GM21737 (cell line): ENCODE results near the gene USP6NL.

Experiments
- ATAC-seq: cut with Tn5 transposase; IDR thresholded peaks from one replicate; pipeline ENCODE4 v1.9.1; 2021; ENCODE audit warnings: mild to moderate bottlenecking, moderate library complexity; ENCODE audit not compliant: unreplicated experiment

Gene USP6NL

GRCh38 chr10:11594589-11595394 lies 16.7 kb downstream of the USP6NL start:
- ATAC-seq, result no peak

GRCh38 chr10:11593612-11594011 lies 17.8 kb downstream of the USP6NL start:
- no peak for ATAC-seq

- ATAC-seq, result no peak
These were observed 21.7 kb downstream of the USP6NL start for GRCh38 chr10:11589738-11590137.

DNA sequence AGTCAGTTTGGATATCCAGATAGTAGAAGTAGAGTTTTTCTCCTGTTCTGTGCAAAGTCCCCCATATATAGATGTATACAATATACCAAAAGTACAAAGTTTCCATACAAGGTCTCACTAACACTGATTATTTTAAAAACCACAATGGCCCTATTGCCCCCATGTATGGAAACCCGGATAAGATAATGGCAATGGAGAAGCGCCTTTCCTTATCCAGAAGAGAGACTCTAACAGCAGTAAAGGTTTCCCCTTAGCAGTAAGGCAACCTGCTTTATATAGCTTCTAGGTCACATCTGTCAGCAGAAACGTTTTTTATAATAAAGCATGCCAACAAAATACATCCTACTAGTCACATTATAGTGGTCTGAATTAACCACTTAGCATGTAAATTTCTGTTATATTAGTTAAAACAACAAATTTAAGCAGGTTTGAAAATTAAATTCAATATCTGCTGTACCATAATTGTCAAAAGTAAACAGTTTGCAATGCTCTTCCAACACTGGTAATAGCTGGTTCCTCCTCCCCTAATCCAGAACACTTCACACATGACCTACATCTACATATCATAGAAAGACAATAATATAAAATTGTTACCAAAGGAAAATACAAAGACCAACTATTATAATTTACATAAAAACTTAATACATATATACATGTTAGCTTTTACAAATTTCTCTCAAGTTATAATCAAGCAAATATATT lies 22.4 kb downstream of the USP6NL start:
- ATAC-seq, result no peak

DNA sequence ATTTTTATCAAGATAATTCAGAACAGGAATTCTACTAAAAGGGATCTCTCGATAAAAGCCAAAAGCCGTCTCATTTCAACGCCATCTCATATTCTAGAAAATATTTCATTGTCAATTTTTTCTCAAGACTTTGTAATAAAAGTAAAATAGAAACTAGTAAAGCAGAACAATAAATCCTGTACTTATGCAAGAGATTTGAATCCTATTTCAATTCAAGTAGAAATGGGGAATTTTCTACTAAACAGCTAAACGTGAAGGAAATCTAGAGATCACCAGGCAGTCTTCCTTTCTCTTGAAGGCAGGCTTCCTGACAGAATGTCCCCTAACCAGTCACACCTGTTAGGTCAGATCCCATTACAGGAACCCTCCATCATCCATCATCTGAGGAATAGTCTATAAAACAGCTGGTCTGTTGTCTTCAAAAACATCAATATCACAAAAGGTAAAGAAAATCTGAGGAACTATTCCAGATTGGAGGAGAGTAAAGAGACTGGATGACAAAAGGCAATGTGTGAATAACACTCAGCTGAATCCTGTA lies 23.7 kb downstream of the USP6NL start:
- no peak for ATAC-seq

GRCh38 chr10:11586170-11586569 lies 25.3 kb downstream of the USP6NL start:
- no peak for ATAC-seq

GRCh38 chr10:11581213-11581612 lies 30.2 kb downstream of the USP6NL start:
- no peak for ATAC-seq

DNA sequence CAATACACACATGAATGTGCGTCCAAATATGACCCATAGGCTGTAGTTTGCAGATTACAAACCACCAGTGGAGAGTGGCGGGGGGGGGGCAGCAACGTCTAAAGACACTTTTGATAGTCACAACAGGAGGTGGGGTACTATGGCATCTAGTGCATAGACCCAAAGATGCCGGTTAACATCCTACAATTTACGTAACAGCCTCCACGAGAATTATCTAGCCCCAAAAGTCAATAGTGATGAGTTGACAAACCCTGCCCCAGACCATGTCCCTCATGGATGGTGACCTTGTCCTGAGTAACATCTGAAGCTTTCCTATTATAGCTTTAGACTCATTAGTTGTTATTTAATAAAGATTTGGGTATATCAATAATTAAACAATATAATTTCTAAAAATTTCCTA lies 31.6 kb downstream of the USP6NL start:
- no peak for ATAC-seq

- ATAC-seq, result no peak
These were observed 32.6 kb downstream of the USP6NL start for GRCh38 chr10:11578802-11579255.

DNA sequence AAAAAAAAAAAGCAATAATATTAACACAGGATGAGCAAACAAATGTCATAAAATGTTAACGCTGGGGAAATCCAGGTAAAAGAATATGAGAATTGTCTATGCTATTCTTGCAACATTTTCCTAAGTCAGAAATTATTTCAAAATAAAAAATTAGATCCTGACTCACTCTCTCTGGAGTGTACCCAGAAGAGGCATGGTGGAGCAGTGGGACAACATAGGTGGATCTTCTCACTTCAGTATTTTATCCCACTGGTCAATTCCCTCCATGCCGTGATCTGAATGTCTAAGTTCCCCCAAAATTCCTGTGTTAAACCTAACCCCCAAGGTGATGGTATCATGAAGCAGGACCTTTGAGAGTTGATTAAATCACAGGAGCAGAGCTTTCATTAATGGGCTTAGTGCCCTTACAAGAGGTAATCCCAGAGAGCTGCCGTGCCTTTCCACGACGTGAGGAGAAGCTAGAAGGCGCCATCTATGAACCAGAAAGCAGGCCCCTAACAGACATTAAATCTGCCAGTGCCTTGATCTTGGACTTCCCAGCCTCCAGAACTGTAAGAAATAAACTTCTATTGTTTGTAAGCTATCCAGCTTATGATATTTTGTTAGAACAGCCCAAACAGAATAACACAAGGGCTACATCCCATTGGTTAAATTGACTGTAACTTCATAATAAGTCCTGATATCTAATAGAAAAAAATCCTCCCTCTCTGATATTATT lies 35.2 kb downstream of the USP6NL start:
- no peak for ATAC-seq

GRCh38 chr10:11573497-11573896 lies 38.0 kb downstream of the USP6NL start:
- peak; percentile 39 for ATAC-seq

DNA sequence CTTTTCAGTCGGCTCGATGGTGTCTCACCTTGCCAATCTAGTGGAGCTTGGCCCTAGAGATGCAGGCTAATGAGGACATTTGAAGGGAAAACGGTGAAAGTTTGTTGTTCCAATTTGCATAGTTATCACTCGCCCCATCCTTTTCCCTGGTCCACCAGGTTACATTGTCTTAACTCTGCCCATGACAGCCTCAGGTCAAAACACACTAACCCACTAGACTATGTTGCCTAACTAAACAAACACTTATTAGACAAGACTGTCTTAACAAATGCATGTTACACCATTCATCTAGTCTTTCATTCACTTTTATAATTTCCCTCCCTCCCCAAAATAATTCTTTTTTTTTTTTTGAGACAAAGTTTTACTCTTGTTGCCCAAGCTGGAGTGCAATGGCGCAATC lies 40.7 kb downstream of the USP6NL start:
- ATAC-seq, result no peak

DNA sequence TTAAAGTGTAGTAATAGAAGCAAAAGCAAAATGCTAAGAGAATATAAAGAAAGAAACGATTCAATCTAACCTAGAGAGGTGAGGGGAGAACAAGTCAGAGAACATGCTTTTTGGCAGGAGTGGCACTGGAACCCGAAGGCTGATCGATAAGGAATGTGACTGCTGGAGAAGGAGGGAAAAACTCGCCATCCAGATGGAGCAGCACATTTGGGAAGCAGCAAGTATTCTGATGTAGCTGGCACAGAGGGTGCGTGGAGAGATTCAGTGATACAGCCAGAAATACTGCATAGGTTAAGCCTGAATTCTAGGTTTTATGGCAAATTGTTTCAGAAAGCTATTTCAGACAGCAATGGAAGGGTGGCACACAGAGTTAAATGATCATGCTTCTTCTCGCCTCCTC lies 42.0 kb downstream of the USP6NL start:
- ATAC-seq, result no peak

GRCh38 chr10:11568578-11568977 lies 42.9 kb downstream of the USP6NL start:
- ATAC-seq, result no peak

- ATAC-seq, result no peak
These were observed 46.7 kb downstream of the USP6NL start for GRCh38 chr10:11564741-11565140.

DNA sequence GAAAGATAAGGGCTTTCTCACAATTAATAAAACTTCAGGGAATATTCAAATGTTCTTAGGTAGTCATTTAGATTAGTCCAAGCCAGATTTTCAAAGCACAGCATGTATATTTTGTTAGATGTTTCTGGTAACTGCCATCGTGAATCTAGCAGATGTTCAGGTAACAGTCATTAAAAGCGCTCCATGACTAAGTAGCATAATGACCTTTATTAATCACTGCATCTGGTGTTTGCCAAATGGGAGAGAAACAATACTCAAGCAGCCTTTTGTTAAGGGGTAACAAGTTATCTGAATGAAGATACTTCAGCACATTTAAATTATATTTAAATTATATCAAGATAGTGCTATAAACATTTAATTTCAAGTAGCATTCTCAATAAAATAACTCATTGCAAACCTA lies 47.5 kb downstream of the USP6NL start:
- no peak for ATAC-seq

DNA sequence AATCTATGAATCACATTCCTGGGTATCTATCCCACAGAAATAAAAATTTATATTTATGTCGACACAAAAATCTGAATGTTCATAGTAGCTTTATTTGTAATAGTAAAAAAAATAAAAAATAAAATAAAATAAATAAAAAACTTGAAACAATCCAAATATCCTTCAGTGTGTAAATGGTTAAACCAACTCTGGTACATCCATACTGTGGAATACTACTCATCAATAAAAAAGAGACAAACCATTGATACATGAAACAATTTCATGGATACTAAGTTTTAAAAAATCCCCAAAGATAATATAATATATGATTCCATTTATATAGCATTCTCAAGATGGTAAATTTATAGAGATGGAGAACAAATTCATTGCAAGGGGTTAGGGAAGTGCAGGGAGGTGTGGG lies 48.6 kb downstream of the USP6NL start:
- no peak for ATAC-seq

DNA sequence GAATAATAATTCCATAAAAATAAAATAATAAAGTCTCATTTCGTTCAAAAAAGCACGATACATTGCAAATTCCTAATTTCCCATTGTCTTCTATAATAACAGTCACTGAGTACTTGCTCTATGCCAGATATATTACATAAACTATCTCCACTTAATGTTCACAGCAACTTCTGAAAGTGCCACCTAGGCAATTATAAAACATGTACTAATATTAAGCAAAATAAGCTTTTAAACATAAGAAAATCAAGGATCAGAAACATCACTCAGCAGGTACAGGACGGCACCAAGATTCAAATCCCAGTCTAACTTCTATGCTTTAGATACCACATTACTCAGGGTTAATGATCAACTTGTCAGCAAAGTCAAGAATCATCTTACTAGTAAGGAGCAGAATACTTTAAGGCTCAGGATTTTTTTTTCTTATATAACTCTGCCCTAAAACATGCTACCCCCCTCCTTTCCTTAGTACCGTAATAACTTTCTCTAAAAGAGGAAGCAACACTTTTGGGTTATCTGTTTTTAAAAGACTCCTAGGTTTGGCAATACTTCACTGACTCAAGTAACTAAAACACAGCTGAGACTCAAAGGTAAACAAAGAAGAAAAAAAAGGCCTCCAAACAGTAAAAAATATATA lies 51.3 kb downstream of the USP6NL start:
- ATAC-seq, result peak; percentile 70

- ATAC-seq, result no peak
These were observed 53.5 kb downstream of the USP6NL start for GRCh38 chr10:11557967-11558366.

GRCh38 chr10:11557513-11557912 lies 53.9 kb downstream of the USP6NL start:
- ATAC-seq, result no peak

GRCh38 chr10:11555556-11555955 lies 55.9 kb downstream of the USP6NL start:
- no peak for ATAC-seq
